SK-N-SH treated with all-trans-retinoic acid at 6 μM for 48 hours (cell line): ENCODE results near the gene ESR2.

Experiments
- ATAC-seq: fragments of 200-7000 bp; cut with Tn5 transposase; 3 replicates; pipeline ENCODE4 v1.9.1; 2020; ENCODE audit warnings: mild to moderate bottlenecking, moderate library complexity
- ARNTL ChIP-seq: fragments of 450-650 bp; formaldehyde crosslinking; IDR thresholded peaks from 2 replicates; pipeline ENCODE4 v1.5.0; 2020; ENCODE audit warnings: low read depth, mild to moderate bottlenecking, moderate library complexity, borderline replicate concordance
- BACH2 ChIP-seq: fragments of 250-450 bp; sonication (Bioruptor Pico); IDR thresholded peaks from 2 replicates; pipeline ENCODE4 v1.9.0; 2021; ENCODE audit warnings: mild to moderate bottlenecking, borderline replicate concordance
- CSDC2 ChIP-seq: fragments of 250-450 bp; sonication (Bioruptor Pico); IDR thresholded peaks from 2 replicates; pipeline ENCODE4 v1.5.0; 2020; ENCODE audit warnings: mild to moderate bottlenecking, moderate library complexity
- ESRRG ChIP-seq: fragments of 250-450 bp; sonication (Bioruptor Pico); IDR thresholded peaks from 2 replicates; pipeline ENCODE4 v1.6.1; 2021; ENCODE audit warnings: mild to moderate bottlenecking
- GLIS3 ChIP-seq: fragments of 250-450 bp; sonication (Bioruptor Pico); IDR thresholded peaks from 2 replicates; pipeline ENCODE4 v1.5.0; 2020; ENCODE audit warnings: mild to moderate bottlenecking, moderate library complexity
- ISL1 ChIP-seq: fragments of 250-450 bp; sonication (Bioruptor Pico); IDR thresholded peaks from 2 replicates; pipeline ENCODE4 v2.1.2; 2022; ENCODE audit warnings: mild to moderate bottlenecking, moderate library complexity
- OSR1 ChIP-seq: fragments of 250-450 bp; sonication (Bioruptor Pico); IDR thresholded peaks from 2 replicates; pipeline ENCODE4 v1.8.0; 2022; ENCODE audit warnings: moderate library complexity, mild to moderate bottlenecking, inconsistent platforms
- PPARA ChIP-seq: fragments of 250-450 bp; sonication (Bioruptor Pico); IDR thresholded peaks from 2 replicates; pipeline ENCODE4 v1.5.0; 2020; ENCODE audit warnings: mild to moderate bottlenecking, borderline replicate concordance
- RARB ChIP-seq: fragments of 250-450 bp; sonication (Bioruptor Pico); IDR thresholded peaks from 2 replicates; pipeline ENCODE4 v1.8.0; 2021; ENCODE audit warnings: mild to moderate bottlenecking, moderate library complexity
- SNAI2 ChIP-seq: fragments of 250-450 bp; sonication (Bioruptor Pico); IDR thresholded peaks from 2 replicates; pipeline ENCODE4 v1.5.0; 2020; ENCODE audit warnings: mild to moderate bottlenecking, moderate library complexity
- TCF4 ChIP-seq: fragments of 250-450 bp; sonication (Bioruptor Pico); IDR thresholded peaks from 2 replicates; pipeline ENCODE4 v1.8.0; 2021; ENCODE audit warnings: mild to moderate bottlenecking, moderate library complexity, borderline replicate concordance
- TOX ChIP-seq: fragments of 250-450 bp; sonication (Bioruptor Pico); IDR thresholded peaks from 2 replicates; pipeline ENCODE4 v1.8.0; 2021; ENCODE audit warnings: mild to moderate bottlenecking, moderate library complexity, borderline replicate concordance
- ZFP3 ChIP-seq: fragments of 250-450 bp; sonication (Bioruptor Pico); IDR thresholded peaks from 2 replicates; pipeline ENCODE4 v1.5.0; 2020; ENCODE audit warnings: mild to moderate bottlenecking, moderate library complexity
- ZFP30 ChIP-seq: fragments of 450-650 bp; formaldehyde crosslinking; IDR thresholded peaks from 2 replicates; pipeline ENCODE4 v1.5.0; 2022; ENCODE audit warnings: mild to moderate bottlenecking, moderate library complexity
- ZNF565 ChIP-seq: fragments of 450-650 bp; formaldehyde crosslinking; conservative IDR thresholded peaks from 2 replicates; pipeline ENCODE4 v1.5.0; 2020; ENCODE audit warnings: low read depth, mild to moderate bottlenecking, moderate library complexity
- ZNF70 ChIP-seq: fragments of 450-650 bp; formaldehyde crosslinking; IDR thresholded peaks from 2 replicates; pipeline ENCODE4 v1.5.0; 2020; ENCODE audit warnings: mild to moderate bottlenecking, moderate library complexity
- ZNF8 ChIP-seq: fragments of 450-650 bp; formaldehyde crosslinking; IDR thresholded peaks from 2 replicates; pipeline ENCODE4 v1.5.0; 2020; ENCODE audit warnings: mild to moderate bottlenecking, moderate library complexity
- TF ChIP-seq, protein P1 (sequence below): fragments of 250-450 bp; sonication (Bioruptor Pico); IDR thresholded peaks from 2 replicates; pipeline ENCODE4 v1.5.1; 2021; ENCODE audit warnings: mild to moderate bottlenecking, moderate library complexity
- TF ChIP-seq, protein P2 (sequence below): fragments of 250-450 bp; sonication (Bioruptor Pico); IDR thresholded peaks from 2 replicates; pipeline ENCODE4 v1.8.0; 2020; ENCODE audit warnings: mild to moderate bottlenecking, moderate library complexity, borderline replicate concordance
- TF ChIP-seq, protein P3 (sequence below): fragments of 250-450 bp; sonication (Bioruptor Pico); IDR thresholded peaks from 2 replicates; pipeline ENCODE4 v1.8.0; 2021; ENCODE audit warnings: low read depth, mild to moderate bottlenecking, moderate library complexity, borderline replicate concordance
- TF ChIP-seq, protein P4 (sequence below): fragments of 250-450 bp; sonication (Bioruptor Pico); IDR thresholded peaks from 2 replicates; pipeline ENCODE4 v1.5.0; 2020; ENCODE audit warnings: mild to moderate bottlenecking, moderate library complexity

The ESR2 gene

DNA sequence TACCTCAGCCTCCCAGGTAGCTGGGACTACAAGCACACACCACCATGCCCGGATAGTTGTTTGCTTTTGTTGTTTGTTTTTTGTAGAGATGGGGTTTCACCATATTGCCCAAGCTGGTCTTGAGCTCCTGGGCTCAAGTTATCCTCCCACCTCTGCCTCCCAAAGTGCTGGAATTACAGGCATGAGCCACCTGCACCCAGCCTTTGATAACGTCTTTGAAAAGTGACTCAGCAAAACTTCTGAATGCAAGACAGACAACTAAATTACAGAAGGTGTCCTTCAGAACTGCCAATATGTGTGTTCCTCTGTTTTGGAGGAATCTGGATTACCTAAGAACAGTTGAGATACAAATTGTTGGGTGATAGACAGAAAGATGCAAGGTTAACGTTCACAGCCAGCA lies 99.8 kb downstream of the ESR2 start (continued):
- TF ChIP-seq ESRRG: no peak
- TF ChIP-seq ARNTL: no peak
- TF ChIP-seq ZNF565: no peak
- TF ChIP-seq, protein P1, sequence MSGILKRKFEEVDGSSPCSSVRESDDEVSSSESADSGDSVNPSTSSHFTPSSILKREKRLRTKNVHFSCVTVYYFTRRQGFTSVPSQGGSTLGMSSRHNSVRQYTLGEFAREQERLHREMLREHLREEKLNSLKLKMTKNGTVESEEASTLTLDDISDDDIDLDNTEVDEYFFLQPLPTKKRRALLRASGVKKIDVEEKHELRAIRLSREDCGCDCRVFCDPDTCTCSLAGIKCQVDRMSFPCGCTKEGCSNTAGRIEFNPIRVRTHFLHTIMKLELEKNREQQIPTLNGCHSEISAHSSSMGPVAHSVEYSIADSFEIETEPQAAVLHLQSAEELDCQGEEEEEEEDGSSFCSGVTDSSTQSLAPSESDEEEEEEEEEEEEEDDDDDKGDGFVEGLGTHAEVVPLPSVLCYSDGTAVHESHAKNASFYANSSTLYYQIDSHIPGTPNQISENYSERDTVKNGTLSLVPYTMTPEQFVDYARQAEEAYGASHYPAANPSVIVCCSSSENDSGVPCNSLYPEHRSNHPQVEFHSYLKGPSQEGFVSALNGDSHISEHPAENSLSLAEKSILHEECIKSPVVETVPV (CRISPR knock-in tag): no peak
- TF ChIP-seq ISL1: no peak

DNA sequence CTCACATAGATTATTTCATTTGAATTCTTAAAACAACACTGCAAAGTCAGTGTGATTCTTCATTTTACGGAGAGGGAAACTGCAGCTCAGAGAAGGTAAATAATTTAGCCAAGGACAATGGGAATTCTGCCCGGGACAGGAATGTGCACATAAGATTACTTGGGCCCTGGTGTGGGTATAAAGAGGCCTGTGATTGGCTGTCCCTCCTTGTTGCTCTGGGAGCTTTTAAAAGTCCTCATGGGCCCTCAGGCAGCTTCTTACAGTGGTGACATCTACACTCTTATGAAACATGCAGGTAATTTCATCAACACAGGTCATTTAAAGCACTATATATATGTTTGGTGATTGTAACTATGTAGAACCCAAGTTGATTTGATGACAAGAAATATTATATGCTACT lies 100.3 kb downstream of the ESR2 start:
- TF ChIP-seq ZFP30 (CRISPR knock-in tag) (no peak), RARB (CRISPR knock-in tag) (no peak), ARNTL (no peak), GLIS3 (CRISPR knock-in tag) (no peak), ZFP3 (CRISPR knock-in tag) (no peak)
- ATAC-seq: no peak

DNA sequence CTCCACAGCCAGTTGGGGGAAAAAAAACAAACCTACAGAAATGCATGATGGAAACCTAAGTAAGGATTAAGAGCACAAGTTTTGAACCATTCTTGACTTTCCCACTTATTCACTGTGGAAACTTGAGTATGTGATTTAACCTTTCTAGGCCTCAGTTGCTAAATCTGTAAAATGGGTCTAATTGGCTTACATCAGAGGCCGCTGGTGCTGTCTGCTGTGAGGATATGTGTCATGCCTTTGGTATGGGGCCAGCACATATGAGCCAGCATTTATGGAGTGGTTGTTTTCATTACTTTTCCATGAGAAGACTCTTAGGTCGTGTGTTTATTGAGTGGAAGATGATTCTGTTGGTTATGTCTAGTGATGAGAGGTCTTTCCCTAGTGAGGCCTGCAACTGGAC lies 102.4 kb downstream of the ESR2 start:
- TF ChIP-seq TOX (CRISPR knock-in tag) (no peak), BACH2 (CRISPR knock-in tag) (no peak), TCF4 (CRISPR knock-in tag) (no peak)
- TF ChIP-seq, protein P2, sequence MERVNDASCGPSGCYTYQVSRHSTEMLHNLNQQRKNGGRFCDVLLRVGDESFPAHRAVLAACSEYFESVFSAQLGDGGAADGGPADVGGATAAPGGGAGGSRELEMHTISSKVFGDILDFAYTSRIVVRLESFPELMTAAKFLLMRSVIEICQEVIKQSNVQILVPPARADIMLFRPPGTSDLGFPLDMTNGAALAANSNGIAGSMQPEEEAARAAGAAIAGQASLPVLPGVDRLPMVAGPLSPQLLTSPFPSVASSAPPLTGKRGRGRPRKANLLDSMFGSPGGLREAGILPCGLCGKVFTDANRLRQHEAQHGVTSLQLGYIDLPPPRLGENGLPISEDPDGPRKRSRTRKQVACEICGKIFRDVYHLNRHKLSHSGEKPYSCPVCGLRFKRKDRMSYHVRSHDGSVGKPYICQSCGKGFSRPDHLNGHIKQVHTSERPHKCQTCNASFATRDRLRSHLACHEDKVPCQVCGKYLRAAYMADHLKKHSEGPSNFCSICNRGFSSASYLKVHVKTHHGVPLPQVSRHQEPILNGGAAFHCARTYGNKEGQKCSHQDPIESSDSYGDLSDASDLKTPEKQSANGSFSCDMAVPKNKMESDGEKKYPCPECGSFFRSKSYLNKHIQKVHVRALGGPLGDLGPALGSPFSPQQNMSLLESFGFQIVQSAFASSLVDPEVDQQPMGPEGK (CRISPR knock-in tag): no peak
- ATAC-seq: no peak; the same call in 2 of the 3 replicates

DNA sequence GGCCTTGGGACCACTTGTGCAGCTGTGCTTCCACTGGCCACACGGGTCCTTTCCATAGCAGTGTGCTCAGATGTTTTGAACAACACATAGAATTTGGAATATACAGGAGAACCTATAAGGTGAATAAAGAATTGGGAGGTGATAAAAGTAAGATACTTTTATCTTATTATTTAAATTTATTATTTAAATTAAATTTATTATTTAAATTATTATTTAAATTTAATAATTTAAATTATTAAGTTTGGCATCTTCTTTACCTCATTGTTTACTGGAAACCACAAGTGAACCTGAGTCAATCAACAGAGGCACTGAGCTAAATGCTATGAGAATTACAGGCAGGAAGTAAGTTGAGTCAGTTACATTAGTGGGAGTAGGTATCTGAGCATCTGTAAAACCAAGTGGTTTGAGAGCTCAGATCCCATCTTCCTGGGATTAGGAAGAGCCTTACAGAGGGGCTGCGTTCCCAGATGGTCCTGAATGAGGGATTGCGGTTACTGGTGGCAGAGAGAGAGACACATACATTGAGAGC lies 103.1 kb downstream of the ESR2 start:
- TF ChIP-seq ESRRG: no peak
- no peak for TF ChIP-seq TOX (CRISPR knock-in tag)
- TF ChIP-seq GLIS3 (CRISPR knock-in tag): no peak
- TF ChIP-seq PPARA: no peak
- no peak for TF ChIP-seq ARNTL
- TF ChIP-seq, protein P2 (CRISPR knock-in tag): no peak
- TF ChIP-seq ZFP30 (CRISPR knock-in tag): no peak
- TF ChIP-seq CSDC2: no peak
- no peak for TF ChIP-seq ZNF565
- TF ChIP-seq, protein P3, sequence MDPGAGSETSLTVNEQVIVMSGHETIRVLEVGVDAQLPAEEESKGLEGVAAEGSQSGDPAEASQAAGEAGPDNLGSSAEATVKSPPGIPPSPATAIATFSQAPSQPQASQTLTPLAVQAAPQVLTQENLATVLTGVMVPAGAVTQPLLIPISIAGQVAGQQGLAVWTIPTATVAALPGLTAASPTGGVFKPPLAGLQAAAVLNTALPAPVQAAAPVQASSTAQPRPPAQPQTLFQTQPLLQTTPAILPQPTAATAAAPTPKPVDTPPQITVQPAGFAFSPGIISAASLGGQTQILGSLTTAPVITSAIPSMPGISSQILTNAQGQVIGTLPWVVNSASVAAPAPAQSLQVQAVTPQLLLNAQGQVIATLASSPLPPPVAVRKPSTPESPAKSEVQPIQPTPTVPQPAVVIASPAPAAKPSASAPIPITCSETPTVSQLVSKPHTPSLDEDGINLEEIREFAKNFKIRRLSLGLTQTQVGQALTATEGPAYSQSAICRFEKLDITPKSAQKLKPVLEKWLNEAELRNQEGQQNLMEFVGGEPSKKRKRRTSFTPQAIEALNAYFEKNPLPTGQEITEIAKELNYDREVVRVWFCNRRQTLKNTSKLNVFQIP: no peak
- TF ChIP-seq OSR1: no peak
- TF ChIP-seq ISL1: no peak
- TF ChIP-seq, protein P1 (CRISPR knock-in tag): no peak
- ATAC-seq: no peak

DNA sequence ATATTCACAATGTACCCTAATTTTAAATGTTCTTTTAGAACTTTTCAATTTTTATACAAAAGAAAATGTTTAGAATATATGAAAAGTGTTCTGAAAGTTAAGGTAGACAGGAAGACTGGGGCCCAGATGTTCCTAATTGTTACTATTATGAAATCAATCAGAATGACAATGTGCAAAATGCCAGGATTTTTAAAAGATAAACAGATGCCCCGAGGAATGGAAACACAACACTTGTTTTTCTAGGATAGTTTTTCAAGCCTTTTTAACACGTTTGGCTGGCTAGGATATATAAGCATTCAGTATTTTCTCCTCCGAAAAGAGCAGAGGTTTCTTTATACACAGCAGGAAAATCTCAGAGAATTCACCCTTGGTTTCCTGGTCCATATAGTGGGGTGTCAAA lies 106.8 kb downstream of the ESR2 start:
- TF ChIP-seq ZNF565 (no peak), ZNF8 (CRISPR knock-in tag) (no peak), OSR1 (no peak), BACH2 (CRISPR knock-in tag) (no peak), SNAI2 (no peak), TOX (CRISPR knock-in tag) (no peak), GLIS3 (CRISPR knock-in tag) (no peak), ZNF70 (no peak), ESRRG (no peak)
- TF ChIP-seq, protein P2 (CRISPR knock-in tag): no peak
- TF ChIP-seq, protein P4, sequence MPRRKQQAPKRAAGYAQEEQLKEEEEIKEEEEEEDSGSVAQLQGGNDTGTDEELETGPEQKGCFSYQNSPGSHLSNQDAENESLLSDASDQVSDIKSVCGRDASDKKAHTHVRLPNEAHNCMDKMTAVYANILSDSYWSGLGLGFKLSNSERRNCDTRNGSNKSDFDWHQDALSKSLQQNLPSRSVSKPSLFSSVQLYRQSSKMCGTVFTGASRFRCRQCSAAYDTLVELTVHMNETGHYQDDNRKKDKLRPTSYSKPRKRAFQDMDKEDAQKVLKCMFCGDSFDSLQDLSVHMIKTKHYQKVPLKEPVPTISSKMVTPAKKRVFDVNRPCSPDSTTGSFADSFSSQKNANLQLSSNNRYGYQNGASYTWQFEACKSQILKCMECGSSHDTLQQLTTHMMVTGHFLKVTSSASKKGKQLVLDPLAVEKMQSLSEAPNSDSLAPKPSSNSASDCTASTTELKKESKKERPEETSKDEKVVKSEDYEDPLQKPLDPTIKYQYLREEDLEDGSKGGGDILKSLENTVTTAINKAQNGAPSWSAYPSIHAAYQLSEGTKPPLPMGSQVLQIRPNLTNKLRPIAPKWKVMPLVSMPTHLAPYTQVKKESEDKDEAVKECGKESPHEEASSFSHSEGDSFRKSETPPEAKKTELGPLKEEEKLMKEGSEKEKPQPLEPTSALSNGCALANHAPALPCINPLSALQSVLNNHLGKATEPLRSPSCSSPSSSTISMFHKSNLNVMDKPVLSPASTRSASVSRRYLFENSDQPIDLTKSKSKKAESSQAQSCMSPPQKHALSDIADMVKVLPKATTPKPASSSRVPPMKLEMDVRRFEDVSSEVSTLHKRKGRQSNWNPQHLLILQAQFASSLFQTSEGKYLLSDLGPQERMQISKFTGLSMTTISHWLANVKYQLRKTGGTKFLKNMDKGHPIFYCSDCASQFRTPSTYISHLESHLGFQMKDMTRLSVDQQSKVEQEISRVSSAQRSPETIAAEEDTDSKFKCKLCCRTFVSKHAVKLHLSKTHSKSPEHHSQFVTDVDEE (CRISPR knock-in tag): no peak

More for the DNA sequence above, 106.8 kb downstream of the ESR2 start:
- no peak for ATAC-seq
